HEK293 (cell line): ENCODE data around the gene CCND3.

ENCODE experiments used
- CTCF ChIP-seq: fragments of 450-650 bp; formaldehyde crosslinking; IDR thresholded peaks from 2 replicates; pipeline ENCODE4 v1.5.1; 2016; ENCODE audit warnings: missing biosample characterization, missing genetic modification characterization
- GFI1B ChIP-seq: fragments of 450-650 bp; formaldehyde crosslinking; IDR thresholded peaks from 2 replicates; pipeline ENCODE4 v1.5.1; 2016; ENCODE audit warnings: missing biosample characterization, missing genetic modification characterization
- KLF10 ChIP-seq: fragments of 450-650 bp; IDR thresholded peaks from 2 replicates; pipeline ENCODE4 v1.5.1; 2018; ENCODE audit warnings: missing biosample characterization, mild to moderate bottlenecking, missing genetic modification characterization
- REST ChIP-seq: fragments of 450-650 bp; formaldehyde crosslinking; IDR thresholded peaks from 2 replicates; pipeline ENCODE4 v1.5.1; 2016; ENCODE audit warnings: missing biosample characterization, missing genetic modification characterization
- ZNF140 ChIP-seq: fragments of 450-650 bp; formaldehyde crosslinking; IDR thresholded peaks from 2 replicates; pipeline ENCODE4 v1.5.1; 2016; ENCODE audit warnings: missing biosample characterization, missing genetic modification characterization
- ZNF18 ChIP-seq: fragments of 450-650 bp; formaldehyde crosslinking; IDR thresholded peaks from 2 replicates; pipeline ENCODE4 v1.5.1; 2016; ENCODE audit warnings: missing biosample characterization, missing genetic modification characterization
- ZNF223 ChIP-seq: fragments of 450-650 bp; formaldehyde crosslinking; IDR thresholded peaks from 2 replicates; pipeline ENCODE4 v1.5.1; 2016; ENCODE audit warnings: missing biosample characterization, missing genetic modification characterization
- ZNF274 ChIP-seq, 2 experiments: fragments of 200-500 bp in 1 of 2; fragments of 450-650 bp in 1 of 2; sonication (Bioruptor generic) in 1 of 2; formaldehyde crosslinking in 1 of 2; IDR thresholded peaks; 2 replicates each; pipeline versions ENCODE4 v1.5.1 to v1.6.1; 2014 to 2016; ENCODE audit warnings: borderline replicate concordance in 1 of 2, inconsistent platforms in 1 of 2, low read length in 1 of 2, missing biosample characterization in 1 of 2, missing genetic modification characterization in 1 of 2
- ZNF280D ChIP-seq: fragments of 450-650 bp; formaldehyde crosslinking; IDR thresholded peaks from 2 replicates; pipeline ENCODE4 v1.5.1; 2016; ENCODE audit warnings: missing biosample characterization, missing genetic modification characterization
- ZNF311 ChIP-seq: fragments of 450-650 bp; formaldehyde crosslinking; IDR thresholded peaks from 2 replicates; pipeline ENCODE4 v1.5.1; 2017; ENCODE audit warnings: missing biosample characterization, missing genetic modification characterization, borderline replicate concordance
- ZNF362 ChIP-seq: fragments of 450-650 bp; formaldehyde crosslinking; IDR thresholded peaks from 2 replicates; pipeline ENCODE4 v1.5.1; 2016; ENCODE audit warnings: missing biosample characterization, missing genetic modification characterization
- ZNF514 ChIP-seq: fragments of 450-650 bp; formaldehyde crosslinking; IDR thresholded peaks from 2 replicates; pipeline ENCODE4 v1.5.1; 2016; ENCODE audit warnings: missing biosample characterization, missing genetic modification characterization
- ZNF561 ChIP-seq: fragments of 450-650 bp; IDR thresholded peaks from 2 replicates; pipeline ENCODE4 v1.5.1; 2018; ENCODE audit warnings: missing biosample characterization, missing genetic modification characterization, borderline replicate concordance

GRCh38 chr6:41947581-41948220 is 6.1 kb upstream of the CCND3 start:
- TF ChIP-seq KLF10 (tag by site-specific recombination) (no peak), REST (no peak), ZNF274 (IDR thresholded peaks at IDR 0.05; ENCODE audit: low read length) (no peak), ZNF274 (tag by site-specific recombination; IDR thresholded peaks at IDR 0.05; ENCODE audit: borderline replicate concordance) (no peak), CTCF (tag by site-specific recombination) (no peak), ZNF18 (no peak), ZNF362 (tag by site-specific recombination) (no peak), GFI1B (tag by site-specific recombination) (no peak), ZNF311 (tag by site-specific recombination) (no peak), ZNF223 (tag by site-specific recombination) (no peak), ZNF280D (no peak), ZNF514 (tag by site-specific recombination) (no peak), ZNF140 (tag by site-specific recombination) (no peak), ZNF561 (tag by site-specific recombination) (no peak)
